GM18870 (cell line): Measurements from ENCODE around the gene PITX2.

ENCODE experiments used
- ATAC-seq: cut with Tn5 transposase; IDR thresholded peaks from one replicate; pipeline ENCODE4 v1.9.1; 2021; ENCODE audit warnings: moderate library complexity; ENCODE audit not compliant: unreplicated experiment

The PITX2 gene

GRCh38 chr4:110636680-110637407 is 14.0 kb upstream of the PITX2 start:
- ATAC-seq: no peak

GRCh38 chr4:110636171-110636679 is 13.3 kb upstream of the PITX2 start:
- no peak for ATAC-seq

- ATAC-seq: no peak
Measured at GRCh38 chr4:110635163-110635865, 12.4 kb upstream of the PITX2 start.

GRCh38 chr4:110634350-110635162 is 11.7 kb upstream of the PITX2 start:
- ATAC-seq: no peak

GRCh38 chr4:110633358-110634341 is 10.8 kb upstream of the PITX2 start:
- no peak for ATAC-seq

GRCh38 chr4:110632506-110633357 is 9.9 kb upstream of the PITX2 start:
- no peak for ATAC-seq

- peak; percentile 96 for ATAC-seq
Measured at GRCh38 chr4:110631584-110632505, 9.0 kb upstream of the PITX2 start.

- ATAC-seq: no peak
Measured at GRCh38 chr4:110630688-110631402, 8.0 kb upstream of the PITX2 start.

GRCh38 chr4:110629780-110630687 is 7.2 kb upstream of the PITX2 start:
- ATAC-seq: no peak

- no peak for ATAC-seq
Measured at GRCh38 chr4:110629214-110629754, 6.4 kb upstream of the PITX2 start.

GRCh38 chr4:110628663-110629213 is 5.9 kb upstream of the PITX2 start:
- ATAC-seq: no peak

- ATAC-seq: no peak
Measured at GRCh38 chr4:110627977-110628662, 5.2 kb upstream of the PITX2 start.

GRCh38 chr4:110626532-110627153 is 3.8 kb upstream of the PITX2 start:
- ATAC-seq: no peak

GRCh38 chr4:110625576-110626257 is 2.8 kb upstream of the PITX2 start:
- no peak for ATAC-seq
